ENCODE results near the gene SLC26A6.
A peak's percentile ranks its signal among the peaks of the same experiment; 100 is the strongest.

SLC26A6 gene, protein sequence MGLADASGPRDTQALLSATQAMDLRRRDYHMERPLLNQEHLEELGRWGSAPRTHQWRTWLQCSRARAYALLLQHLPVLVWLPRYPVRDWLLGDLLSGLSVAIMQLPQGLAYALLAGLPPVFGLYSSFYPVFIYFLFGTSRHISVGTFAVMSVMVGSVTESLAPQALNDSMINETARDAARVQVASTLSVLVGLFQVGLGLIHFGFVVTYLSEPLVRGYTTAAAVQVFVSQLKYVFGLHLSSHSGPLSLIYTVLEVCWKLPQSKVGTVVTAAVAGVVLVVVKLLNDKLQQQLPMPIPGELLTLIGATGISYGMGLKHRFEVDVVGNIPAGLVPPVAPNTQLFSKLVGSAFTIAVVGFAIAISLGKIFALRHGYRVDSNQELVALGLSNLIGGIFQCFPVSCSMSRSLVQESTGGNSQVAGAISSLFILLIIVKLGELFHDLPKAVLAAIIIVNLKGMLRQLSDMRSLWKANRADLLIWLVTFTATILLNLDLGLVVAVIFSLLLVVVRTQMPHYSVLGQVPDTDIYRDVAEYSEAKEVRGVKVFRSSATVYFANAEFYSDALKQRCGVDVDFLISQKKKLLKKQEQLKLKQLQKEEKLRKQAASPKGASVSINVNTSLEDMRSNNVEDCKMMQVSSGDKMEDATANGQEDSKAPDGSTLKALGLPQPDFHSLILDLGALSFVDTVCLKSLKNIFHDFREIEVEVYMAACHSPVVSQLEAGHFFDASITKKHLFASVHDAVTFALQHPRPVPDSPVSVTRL

DNA sequence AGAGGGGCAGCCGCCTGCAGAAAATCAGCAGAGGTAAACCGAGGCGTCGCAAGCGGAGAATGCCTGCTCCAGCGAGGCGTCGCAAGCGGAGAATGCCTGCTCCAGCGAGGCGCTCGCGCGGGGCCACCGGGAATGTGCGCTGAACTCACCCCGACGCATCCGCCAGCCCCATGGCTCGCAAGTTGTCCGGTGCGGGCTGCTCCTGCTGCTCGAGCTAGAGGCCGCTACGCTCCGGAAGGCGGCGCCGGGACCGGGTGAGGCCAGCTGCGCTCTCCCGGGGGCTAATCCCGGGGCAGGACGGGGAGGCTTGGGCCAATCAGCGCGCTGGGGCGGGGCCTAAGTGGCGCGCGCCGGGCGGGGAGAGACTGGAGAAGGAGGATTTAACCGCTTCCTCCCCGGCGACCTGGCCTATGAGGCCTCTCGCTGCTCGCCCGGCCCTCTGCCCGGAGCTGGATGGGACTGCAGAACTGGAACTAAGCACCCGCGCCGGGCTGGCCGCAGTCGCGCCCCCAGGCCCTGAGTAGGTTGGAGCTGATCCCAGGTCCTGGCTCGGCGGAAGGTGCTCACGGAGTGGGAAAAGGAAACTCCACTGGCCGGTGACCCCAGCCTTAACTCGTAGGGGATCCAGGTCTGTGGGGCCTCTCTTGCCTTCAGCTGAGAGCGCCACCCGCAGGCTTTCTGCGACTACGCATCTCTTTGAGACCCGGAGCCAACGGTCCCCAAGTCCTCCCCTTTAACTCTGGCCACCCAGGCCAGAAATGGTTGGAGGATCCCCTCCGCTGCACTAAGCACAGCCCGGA lies at the start of gene SLC26A6:
Gene SLC26A6 (minus strand): TSS at position 240 of the 800 bp plus-strand sequence. CDS start 68 bp downstream, at position 172.
- DNase-seq: peak; percentile 97

DNA sequence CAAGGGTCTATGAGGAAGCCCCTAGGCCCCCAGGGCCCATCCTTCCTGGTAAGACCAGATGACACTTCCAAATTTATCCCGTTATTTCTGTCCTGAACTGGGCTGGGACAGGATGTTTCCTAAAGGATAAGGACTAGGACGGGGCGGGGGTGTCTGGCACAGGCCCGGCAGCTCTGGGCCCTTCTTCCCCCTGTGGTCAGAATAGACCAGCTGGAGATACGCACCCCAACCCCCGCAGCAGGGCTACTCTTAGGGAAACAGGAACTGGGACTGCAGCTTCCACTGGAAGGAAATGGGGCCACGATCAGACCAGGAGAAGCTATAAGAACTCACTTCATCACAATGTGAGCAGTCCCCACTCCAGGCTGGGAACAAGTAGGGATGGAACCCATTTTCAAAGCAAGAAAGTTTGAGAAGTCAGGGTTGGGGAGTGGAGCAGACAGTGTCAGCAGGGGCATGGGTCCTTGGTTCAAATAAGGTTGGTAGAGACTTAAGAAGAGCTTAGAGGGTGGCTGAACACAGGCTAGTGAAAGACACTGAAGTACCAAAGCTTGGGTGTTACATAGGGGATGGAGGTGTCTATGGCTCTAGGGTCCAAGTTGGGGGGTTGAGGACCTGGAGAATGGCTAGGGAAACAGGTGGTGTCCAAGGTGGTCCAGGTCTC lies 49.4 kb upstream of the SLC26A6 start:
- no peak for DNase-seq

DNA sequence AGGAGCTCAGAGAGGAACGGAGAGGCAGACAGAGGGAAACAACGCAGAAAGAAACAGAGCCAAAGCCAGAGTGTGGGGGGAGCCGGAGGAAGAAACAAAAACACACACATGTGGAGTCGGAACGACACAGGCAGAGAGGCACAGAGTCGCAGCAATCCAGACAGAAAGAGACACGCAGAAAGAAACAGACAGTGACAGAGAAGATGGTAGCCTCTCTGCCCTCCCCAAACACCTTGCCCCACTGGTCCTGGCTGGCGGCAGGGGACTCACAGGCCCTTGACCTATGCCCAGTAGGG lies 48.7 kb upstream of the SLC26A6 start:
- no peak for DNase-seq

DNA sequence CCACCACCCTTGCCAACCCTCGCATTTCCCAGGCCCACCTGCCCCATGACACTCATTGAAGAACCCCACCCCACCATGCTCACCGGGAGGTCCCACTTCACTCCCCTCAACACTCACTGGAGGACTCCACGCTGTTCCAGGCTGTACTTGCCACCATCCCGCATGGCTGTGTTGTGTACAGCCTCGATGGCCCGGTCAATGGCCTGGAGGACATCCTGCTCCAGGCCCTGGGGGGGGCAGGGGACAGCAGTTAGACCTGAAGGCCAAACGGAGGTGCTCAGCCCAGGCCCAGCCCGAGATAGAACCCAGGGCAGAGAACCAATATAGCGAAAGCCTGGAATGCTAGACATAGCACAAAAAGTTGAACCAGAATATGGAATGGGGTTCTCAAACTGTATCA lies 47.5 kb upstream of the SLC26A6 start:
- no peak for DNase-seq

DNA sequence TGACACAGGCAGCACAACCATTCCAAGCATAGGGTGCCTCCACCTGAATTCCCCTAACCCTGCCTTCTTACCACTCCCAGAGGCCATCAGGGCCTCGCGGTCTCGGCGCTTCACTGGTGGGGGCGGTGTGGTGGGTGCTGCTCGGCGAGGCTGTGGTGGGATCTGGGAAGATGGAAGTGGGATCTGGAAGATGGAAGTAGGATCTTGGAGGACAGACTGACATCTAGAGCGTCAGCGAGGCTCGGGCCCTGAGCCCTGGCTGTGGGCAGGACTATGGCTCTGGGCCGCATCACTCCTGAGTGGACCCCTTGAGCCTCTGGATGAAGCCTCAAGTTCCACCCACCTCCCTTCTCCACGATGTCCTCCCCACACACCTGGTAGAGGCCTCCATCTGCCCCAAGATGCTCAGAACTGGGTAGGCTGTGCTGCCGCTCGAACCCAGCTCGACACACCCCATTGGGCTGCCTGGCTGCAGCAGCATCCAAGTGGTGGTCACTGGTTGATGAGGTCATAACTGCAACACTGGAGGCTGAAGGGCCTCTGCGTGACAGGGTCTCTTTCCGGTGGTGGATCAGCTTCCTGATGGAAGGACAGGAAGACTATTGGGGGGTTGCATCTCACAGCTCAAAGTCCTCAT lies 46.8 kb upstream of the SLC26A6 start:
- DNase-seq: no peak

DNA sequence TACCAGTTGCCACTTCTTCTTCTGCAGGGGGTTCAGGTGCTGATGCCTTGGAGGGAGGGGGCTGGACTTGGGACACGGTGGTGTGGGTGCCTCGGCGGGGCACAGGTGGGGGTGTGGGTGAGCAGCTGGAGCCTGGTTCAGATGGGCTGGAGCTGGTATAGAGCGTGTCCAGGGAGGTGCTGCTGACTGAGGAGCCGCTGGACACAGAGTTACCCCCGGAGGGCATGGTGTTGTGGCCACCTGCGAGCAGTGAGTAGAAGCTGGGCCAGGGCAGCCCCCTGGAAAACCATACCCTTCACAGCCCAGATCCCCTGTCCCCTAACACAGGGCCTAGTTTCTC lies 46.2 kb upstream of the SLC26A6 start:
- DNase-seq: no peak

DNA sequence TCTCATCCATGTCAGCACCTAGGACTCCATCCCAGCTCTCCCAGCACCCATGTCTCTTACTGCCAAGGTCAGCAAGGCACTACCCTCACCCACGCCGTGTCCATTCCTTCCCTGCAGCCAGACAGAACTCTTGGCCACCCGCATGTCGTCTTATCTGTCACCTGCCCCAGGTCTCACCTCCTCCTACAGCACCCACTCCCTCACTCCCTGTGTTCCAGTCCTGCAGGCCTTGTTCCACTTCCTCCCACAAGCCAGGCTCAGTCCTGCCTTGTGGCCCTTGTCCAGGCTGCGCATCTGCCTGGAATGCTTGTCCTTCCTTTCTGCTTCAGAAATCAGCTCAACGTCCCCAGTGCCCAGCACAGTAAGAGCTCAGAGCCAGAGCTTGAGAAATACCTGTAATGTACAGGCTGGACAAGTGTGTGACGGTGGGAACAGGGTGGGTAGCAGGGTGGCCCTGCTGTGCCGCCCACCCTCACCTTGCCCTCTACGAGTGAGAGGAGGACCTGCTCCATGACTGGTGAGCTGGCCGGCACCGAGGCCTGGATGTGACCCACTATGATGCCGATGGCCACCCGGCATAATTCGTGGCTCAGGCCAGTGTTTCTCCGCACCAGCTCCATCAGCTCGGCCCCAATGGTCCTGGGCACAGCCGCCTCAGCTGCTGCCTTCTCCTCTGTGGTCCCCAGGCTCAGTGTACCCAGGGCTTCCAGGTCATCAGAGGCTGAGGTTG lies 45.7 kb upstream of the SLC26A6 start:
- no peak for DNase-seq

DNA sequence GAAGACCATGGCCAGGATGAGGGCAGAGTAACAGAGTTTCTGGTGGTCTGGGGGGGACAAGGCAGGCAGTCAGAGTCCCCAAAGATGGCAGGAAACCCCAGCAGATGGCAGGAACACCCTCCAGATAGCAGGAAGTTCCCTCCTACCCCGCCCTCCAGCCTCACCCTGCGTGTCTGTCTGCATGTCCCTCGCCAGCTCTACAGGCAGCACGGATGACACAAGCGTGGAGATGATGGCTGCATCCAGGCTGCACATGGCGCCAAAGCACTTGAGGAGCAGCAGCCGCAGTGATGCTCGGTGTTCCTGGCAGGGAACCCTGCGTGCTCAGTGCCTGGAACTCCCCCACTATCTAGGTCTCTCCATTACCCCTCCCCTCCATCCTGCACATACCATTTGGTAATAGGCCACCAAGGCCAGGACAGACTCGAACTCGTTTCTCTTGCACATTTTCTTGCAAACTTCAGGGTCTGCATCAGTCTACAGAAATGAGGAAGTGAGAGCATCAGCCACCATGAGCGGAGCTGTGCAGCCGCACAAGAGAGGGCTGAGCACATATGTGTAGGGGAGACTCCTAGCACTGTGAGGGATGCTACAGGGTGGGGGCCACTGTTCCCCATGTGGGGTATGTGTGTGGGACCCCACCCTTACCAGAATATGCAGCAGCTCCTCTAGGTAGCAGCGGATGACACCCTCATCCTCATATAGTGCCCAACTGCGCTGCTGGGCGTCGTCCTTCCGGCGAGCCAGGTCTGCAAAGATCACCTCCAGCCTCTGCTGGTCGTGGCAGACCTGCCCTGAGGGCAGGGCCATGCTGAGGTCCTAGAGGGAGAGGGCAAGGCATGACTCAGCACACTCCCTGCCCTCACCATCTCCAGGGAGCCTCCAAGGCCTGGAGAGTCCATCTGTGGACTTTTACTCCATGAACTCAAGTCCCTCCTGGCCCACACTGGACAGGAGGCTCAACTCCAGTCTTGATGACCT lies 44.4 kb upstream of the SLC26A6 start:
- DNase-seq: no peak

DNA sequence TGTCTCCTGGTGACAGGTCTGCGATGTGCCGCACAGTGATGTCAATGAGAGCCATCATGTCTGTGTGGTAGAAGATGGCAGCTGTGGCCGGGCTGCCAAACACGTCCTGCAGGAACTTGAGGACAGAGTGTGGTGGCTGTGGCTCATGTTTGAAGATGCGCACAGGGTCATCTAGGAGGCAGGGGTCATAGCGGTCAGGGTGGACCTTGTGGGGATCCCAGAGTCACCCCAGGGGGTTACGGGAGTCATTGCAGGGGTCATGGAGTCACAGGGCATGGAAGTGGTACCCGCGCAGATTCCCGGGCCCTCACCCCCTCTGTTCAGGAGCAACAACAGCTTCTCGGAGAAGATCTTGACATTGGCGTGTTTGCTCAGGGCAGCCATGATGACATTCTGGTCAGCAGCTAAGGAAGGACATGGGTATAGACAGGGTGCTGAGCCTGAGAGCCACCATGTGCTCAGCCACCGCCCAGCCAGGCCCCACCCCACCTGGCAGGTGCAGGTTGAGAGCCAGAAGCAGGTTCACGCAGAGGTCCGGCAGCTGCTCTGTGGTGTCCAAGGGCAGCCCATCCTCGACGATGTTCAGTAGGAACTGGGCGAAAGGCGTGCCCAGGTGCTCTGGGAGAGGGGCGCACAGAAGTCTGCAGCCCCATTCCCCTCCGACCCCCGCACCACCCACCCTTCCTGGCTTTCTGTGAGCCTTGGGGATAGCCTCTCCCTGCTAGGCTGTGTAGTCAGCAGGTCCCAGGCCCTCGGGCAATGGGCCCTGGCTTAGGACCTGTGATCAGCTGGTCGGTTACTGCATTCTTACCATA lies 43.5 kb upstream of the SLC26A6 start:
- DNase-seq: no peak

DNA sequence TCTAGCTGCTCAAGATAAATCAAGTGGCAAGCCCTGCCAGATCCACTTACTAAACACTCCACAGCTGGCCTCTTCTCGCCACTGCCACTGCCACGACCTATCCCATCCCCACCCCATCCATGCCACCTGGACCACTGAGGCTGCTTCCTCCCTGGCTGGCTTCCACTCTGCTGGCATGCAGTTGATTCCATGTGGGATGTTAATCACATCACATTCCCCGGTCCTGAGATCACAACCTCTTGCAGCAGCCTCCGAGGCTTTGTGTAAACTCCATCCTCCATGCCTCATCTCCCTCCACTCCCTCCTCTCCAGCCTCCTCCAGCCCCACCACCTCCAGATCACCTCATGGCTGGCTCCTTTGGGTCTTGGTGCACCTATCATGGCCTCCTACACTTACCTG lies 42.8 kb upstream of the SLC26A6 start:
- no peak for DNase-seq

DNA sequence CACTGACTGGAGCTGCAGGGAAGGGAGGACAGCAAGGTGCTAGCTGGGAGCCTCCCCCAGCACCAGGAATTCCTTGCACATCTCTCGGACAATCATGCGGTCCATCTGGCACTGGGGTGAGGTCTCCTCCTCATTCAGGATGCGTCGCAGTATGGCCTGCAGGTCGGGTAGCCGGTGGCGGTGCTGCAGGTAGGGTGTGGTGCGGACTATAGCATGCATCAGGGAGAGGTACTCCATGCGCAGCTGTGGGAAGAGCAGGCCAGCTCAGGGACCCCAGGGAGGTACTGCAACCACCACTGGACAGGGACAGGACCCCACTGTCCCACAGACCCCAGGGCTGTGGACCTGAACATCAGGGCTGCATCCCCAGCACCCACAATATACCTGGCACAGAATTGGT lies 39.2 kb upstream of the SLC26A6 start:
- DNase-seq: no peak

DNA sequence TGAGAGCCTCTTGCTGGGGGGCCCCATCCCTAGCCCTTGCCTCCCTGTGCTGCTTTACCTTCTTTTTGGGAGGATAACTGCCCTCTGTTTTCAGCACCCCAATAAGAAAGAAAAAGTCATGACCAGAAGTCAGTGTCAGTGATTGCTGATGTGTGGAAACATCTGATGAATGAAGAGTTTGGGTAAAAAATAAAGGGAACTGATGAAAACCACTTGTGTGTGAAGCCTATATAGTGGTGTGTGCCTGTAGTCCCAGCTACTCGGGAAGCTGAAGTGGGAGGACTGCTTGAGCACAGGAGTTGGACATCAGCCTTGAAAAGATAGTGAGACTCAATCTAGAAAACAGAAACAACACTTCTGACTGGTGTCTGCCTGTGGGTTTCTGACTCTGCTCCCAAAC lies 37.3 kb upstream of the SLC26A6 start:
- DNase-seq: no peak

DNA sequence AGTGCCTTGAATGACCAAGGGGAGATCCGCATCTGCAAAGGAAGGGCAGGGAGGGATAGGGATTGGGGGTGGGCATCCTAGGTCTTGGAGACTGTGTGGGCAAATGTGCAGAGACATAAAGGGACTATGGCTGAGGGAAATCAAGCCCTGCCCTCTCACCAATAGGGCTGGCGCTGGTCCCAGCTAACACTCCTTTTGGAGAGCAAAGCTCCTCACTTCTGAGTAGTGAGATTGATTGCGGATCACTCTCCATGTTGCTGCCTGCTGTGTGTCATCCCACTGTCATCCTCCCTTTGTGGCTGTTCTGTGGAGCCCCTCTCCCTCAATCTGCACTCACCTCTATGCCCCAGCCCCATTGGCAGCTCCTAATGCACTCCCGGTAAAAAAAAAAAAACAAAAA lies 29.7 kb upstream of the SLC26A6 start:
- DNase-seq: no peak

DNA sequence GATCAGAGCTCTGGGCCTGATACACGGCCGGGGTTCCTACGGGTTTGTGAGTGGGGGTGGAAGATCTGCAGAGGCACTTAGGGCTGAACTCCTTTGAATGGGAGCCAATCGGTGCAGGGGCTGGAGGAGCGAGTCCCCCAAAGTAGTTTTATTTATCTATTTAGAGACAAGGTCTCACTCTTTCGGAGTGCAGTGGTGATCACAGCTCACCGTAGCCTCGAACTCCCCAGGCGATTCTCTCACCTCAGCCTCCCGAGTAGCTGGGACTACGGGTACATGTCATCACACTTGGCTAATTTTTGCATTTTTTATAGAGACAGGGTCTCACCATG lies 29.0 kb upstream of the SLC26A6 start:
- no peak for DNase-seq

DNA sequence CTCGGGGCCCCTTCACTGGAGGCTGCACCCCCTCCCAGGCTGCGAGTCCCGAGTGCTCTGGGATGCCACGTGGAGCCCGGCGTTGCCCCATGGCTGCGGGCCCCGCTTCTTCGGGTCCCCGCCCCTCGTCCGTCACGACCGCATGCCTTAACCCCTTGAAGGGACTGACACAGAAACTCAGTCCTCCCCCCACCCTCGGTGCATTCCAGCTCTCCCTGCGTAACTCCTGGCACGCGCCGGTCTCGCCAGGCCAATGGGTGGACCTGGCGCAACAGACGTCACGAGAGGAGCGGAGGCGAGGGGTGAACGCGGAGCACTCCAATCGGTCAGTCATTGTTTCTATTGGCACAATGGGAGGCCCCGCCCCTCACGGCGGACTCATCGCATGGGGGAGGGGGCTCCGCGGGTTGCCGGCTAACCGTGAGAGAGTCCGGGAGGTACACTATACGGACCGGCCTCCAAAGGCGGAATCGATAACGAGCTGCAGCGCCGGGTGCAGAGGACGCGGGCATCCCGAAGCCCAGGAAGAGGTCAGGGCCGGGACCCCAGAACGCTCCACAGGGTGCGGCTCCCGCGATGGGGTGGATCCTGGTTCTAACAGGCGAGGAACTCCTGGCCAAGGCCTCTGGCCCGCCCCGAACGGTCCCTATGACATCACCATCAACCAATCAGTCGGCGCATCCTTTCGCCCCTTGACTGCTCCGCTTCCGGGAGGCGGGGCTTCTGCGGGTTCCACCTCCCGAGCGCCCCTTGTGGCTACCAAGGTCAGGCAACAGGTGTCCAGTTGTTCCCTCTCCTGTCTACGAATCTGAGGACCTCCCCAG lies 28.4 kb upstream of the SLC26A6 start:
- DNase-seq: peak; percentile 96

DNA sequence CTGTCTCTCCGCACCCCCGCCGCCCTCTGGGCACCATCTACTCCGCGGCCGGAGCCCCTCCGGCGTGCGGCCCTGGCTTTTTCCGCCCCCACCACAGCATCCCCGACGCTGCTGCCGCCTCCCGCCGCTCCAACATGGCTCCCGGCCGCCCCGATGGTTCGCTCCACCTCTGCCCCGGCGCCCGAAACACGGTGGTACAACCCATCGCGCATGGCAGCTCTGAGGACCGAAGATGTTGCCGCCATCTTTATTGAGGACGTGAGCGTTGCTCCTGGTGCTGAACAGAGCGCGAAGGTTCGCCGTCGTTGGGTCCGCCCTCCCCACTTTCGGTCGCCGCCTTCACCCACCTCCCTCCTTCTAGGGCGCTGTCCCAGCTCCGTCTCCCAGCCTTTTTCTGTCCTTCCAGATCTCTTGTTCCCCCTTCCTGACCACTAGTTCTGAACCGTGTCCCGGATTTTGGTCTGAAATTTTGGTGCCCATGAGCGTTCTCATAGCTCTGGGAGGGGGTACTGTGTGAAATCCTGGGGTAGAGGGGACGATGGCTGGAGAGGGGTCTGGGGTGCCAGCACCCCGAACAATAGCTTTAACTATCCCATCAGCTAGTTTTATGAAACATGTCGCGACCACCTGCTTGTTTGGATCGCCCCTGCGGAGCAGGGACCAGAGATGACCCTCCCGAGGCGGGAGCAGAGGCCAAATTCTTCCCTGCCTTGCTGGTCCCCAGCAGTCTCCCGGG lies 27.7 kb upstream of the SLC26A6 start, which contains the start of gene CELSR3:
Gene CELSR3 (minus strand): TSS at position 134 of the 736 bp plus-strand sequence. CDS start 252 bp downstream, outside the sequence.
- peak; percentile 85 for DNase-seq

DNA sequence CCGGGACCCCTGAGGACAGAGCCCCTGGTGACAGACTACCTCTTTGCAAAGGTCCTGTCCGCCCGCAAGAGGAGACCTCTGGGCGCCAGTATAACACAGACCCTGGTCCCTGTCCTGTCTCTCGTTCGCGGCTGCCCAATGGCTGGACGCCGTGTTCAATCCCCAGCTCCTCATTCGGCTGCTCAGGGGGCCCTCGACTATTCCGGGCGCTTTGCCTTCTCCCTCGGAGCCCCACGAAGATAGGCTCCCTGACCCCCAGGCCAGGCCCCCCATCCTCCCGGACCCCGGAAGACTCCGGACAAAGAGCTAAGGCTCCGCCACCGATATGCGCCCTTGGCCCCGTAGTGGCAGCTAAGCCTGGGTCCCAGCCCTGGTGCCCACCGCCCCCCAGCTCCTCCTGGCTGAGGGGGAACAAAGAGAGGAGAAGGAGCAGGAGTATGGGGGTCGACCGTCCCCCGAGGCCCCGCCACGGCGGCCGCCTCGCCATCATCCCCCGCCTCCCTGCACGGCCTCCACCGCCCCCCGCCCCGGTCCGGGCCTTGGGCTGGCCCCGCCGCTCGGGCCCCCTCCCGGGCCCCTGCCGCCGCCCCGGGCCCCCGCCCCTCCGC lies 27.0 kb upstream of the SLC26A6 start:
- DNase-seq: no peak

Measured in activated CD4-positive, alpha-beta T cell treated with anti-CD3 and anti-CD28 coated beads for 48 hours (primary cell).